Measurements from ENCODE around the gene PDZRN4.

Gene PDZRN4

DNA sequence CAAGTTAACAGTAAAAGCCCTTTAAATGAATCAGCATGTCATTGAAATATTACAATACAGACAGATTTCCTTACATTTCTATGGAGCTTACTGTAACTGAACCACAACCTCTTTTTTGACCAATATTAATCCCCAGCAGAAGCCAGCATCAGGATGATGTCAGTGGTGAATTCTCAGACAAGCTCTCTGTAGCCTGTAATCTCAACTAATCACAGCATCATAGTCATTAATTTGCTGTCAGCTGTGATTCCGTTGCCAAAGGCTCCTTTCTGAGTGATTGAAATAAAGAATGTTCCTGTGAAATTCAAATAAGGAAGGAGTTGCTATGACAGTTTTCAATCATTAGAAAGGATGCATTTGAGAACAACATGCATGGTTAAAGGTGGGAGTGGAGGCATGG is 323.1 kb downstream of the PDZRN4 start:
- Histone ChIP-seq H3K27ac (no peak overlapping the region), H3K9ac (no peak overlapping the region), H3K36me3 (ENCODE audit: control insufficient read depth, insufficient read depth, low read length) (no peaks in the 10 kb centered on the region), H3K79me2 (no peaks in the 10 kb centered on the region), H3K4me2 (ENCODE audit: low read length) (no peak overlapping the region), H3K4me1 (no peaks in the 10 kb centered on the region), H2AFZ (no peak overlapping the region), H3K4me3 (ENCODE audit: low read depth, low read length) (no peak overlapping the region), H3K27me3 (ENCODE audit: control insufficient read depth, insufficient read depth, low read length) (no peaks in the 10 kb centered on the region), H3K9me3 (ENCODE audit: control insufficient read depth, low read length) (no peaks in the 10 kb centered on the region)
- TF ChIP-seq, protein P1, sequence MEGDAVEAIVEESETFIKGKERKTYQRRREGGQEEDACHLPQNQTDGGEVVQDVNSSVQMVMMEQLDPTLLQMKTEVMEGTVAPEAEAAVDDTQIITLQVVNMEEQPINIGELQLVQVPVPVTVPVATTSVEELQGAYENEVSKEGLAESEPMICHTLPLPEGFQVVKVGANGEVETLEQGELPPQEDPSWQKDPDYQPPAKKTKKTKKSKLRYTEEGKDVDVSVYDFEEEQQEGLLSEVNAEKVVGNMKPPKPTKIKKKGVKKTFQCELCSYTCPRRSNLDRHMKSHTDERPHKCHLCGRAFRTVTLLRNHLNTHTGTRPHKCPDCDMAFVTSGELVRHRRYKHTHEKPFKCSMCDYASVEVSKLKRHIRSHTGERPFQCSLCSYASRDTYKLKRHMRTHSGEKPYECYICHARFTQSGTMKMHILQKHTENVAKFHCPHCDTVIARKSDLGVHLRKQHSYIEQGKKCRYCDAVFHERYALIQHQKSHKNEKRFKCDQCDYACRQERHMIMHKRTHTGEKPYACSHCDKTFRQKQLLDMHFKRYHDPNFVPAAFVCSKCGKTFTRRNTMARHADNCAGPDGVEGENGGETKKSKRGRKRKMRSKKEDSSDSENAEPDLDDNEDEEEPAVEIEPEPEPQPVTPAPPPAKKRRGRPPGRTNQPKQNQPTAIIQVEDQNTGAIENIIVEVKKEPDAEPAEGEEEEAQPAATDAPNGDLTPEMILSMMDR (IDR thresholded peaks at IDR 0.05): no peak

DNA sequence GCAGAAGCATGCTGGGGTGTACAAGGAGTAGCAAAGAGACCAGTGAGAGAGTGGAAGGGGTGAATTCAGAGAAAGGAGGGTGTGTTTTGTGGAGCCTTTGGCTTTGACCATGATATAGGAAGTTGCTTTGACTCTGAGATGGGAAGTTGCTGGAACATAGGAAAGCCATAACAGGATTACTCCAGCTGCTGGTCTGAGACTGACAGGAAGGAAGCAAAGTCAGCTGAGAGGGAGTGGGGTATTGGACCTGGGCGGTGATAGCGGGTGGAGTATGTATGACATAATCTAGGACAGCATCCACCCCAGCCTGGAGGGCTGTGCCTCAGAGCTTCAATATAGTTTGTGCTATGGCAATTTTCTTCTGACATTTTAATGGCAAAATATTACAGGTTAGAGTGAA is 324.4 kb downstream of the PDZRN4 start:
- Histone ChIP-seq H3K4me2 (ENCODE audit: low read length) (no peak overlapping the region), H2AFZ (no peak overlapping the region), H3K36me3 (ENCODE audit: control insufficient read depth, insufficient read depth, low read length) (no peaks in the 10 kb centered on the region), H3K9ac (no peak overlapping the region), H3K79me2 (no peaks in the 10 kb centered on the region), H3K4me1 (no peaks in the 10 kb centered on the region), H3K9me3 (ENCODE audit: control insufficient read depth, low read length) (no peaks in the 10 kb centered on the region), H3K27me3 (ENCODE audit: control insufficient read depth, insufficient read depth, low read length) (no peaks in the 10 kb centered on the region), H3K4me3 (ENCODE audit: low read depth, low read length) (no peak overlapping the region), H3K27ac (no peak overlapping the region)
- TF ChIP-seq, protein P1 (IDR thresholded peaks at IDR 0.05): no peak

DNA sequence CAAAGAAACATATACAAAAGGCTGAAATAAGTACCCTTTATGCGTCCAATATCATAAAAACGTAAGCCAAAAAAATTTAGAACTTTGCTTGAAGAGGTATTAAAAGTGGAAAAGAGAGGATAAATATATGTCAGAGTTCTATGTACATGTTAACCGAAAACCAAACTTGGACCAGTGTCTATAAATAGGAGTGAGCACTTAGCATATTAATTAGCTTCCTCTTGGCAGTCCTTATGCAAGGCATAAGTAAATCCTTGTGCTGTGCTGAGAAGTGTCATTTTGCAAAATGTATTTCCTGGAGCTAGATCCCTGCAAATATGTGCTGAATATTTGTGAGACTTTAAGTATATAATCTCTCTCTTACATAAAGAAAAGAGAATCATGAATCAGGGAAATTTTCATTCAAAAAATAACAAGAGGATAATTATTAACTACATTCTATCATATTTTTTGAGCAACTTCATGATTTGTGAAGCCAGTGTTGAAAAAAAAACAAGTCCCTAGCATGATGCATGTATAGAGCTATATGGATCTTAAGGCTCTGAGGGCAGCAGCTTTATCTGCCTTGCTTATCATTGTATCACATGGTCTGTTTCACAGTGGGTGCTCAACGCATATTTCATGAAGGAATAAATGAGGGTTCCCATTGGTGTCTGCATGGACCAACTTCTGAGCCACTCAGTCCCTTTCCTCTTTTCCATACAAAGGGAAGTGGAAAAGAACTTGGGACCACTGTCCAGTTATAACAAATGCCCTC is 326.1 kb downstream of the PDZRN4 start:
- Histone ChIP-seq H3K79me2 (no peaks in the 10 kb centered on the region), H3K9me3 (ENCODE audit: control insufficient read depth, low read length) (no peaks in the 10 kb centered on the region), H3K27ac (no peak overlapping the region), H3K4me3 (ENCODE audit: low read depth, low read length) (no peak overlapping the region), H3K9ac (no peak overlapping the region), H2AFZ (no peak overlapping the region), H3K4me2 (ENCODE audit: low read length) (no peak overlapping the region), H3K27me3 (ENCODE audit: control insufficient read depth, insufficient read depth, low read length) (no peaks in the 10 kb centered on the region), H3K4me1 (no peaks in the 10 kb centered on the region), H3K36me3 (ENCODE audit: control insufficient read depth, insufficient read depth, low read length) (no peaks in the 10 kb centered on the region)
- TF ChIP-seq, protein P1 (IDR thresholded peaks at IDR 0.05): no peak

DNA sequence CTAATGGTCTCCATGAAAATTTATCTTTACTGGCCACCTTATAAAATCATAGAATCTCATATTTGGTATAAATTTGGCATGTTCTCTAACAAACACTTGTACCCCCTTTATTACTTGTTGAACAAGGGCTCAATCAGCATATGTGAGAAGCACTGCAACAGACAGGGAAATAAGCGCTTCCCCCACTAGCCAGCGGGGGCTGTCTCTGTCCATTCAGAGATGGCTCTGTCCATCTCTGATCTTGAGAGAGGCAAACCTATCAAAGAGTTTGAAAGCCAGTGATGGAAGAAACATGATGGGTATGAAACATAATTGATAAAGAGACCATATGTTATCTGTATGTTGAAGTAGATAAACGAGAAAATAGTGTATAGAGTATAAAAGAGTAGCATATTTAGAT is 326.8 kb downstream of the PDZRN4 start:
- Histone ChIP-seq H3K36me3 (ENCODE audit: control insufficient read depth, insufficient read depth, low read length) (no peaks in the 10 kb centered on the region), H3K9ac (no peak overlapping the region), H3K4me2 (ENCODE audit: low read length) (no peak overlapping the region), H2AFZ (no peak overlapping the region), H3K27me3 (ENCODE audit: control insufficient read depth, insufficient read depth, low read length) (no peaks in the 10 kb centered on the region), H3K4me3 (ENCODE audit: low read depth, low read length) (no peak overlapping the region), H3K9me3 (ENCODE audit: control insufficient read depth, low read length) (no peaks in the 10 kb centered on the region), H3K4me1 (no peaks in the 10 kb centered on the region), H3K79me2 (no peaks in the 10 kb centered on the region), H3K27ac (no peak overlapping the region)
- TF ChIP-seq, protein P1 (IDR thresholded peaks at IDR 0.05): no peak

DNA sequence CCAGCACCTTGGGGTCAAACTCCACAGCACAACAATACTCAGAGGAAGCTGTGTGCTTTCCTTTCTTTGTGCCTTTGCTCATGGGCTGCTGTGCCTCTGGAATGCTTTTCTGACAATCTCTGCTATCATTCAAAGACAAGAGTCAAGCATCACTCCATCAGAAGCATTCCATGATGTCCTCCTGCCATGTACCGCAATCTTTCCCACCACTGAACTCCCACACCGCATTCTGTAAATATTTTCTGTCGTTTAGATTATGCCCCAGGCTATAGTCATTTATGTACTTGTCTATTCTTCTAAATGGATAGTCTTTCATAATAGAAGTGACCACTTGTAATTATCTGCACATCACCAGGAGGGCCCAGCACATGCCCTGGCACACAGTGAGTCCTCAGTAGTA is 327.8 kb downstream of the PDZRN4 start:
- Histone ChIP-seq H3K27me3 (ENCODE audit: control insufficient read depth, insufficient read depth, low read length) (no peaks in the 10 kb centered on the region), H3K79me2 (no peaks in the 10 kb centered on the region), H3K9ac (no peak overlapping the region), H3K27ac (no peak overlapping the region), H3K4me2 (ENCODE audit: low read length) (no peak overlapping the region), H3K4me1 (no peaks in the 10 kb centered on the region), H2AFZ (no peak overlapping the region), H3K9me3 (ENCODE audit: control insufficient read depth, low read length) (no peaks in the 10 kb centered on the region), H3K4me3 (ENCODE audit: low read depth, low read length) (no peak overlapping the region), H3K36me3 (ENCODE audit: control insufficient read depth, insufficient read depth, low read length) (no peaks in the 10 kb centered on the region)
- TF ChIP-seq, protein P1 (IDR thresholded peaks at IDR 0.05): no peak

Data from parathyroid adenoma (tissue), 2 donors.